Immature natural killer cell (primary cell): ENCODE results near the gene PCGF5. TPM values are rescaled to one million over a fixed set of nuclear protein-coding genes. Genes with fewer than 3 reads are reported as not detected.
"Not testable (repeated sequence)": the region's sequence is repeated elsewhere in the genome, so short reads cannot be mapped to it uniquely, and the experiment has no call there.

Source experiments
- DNase-seq, 3 donors: peaks; one replicate each; pipeline ENCODE4 v3.0.0; 2022; ENCODE audit warnings: mixed read lengths in 1 of 3
- H3K27ac Mint-ChIP-seq, 6 donors: one replicate each; pipeline ENCODE4 v1.8.0; 2020; ENCODE audit warnings: mixed read lengths in 6 of 6, mild to moderate bottlenecking in 5 of 6, inconsistent platforms in 4 of 6, moderate library complexity in 3 of 6
- H3K27me3 Mint-ChIP-seq, 3 donors: one replicate each; pipeline ENCODE4 v1.8.0; 2020 to 2021; ENCODE audit warnings: low read depth in 3 of 3, mild to moderate bottlenecking in 3 of 3, mixed read lengths in 3 of 3, moderate library complexity in 3 of 3, inconsistent platforms in 1 of 3
- H3K36me3 Mint-ChIP-seq, 3 donors: one replicate each; pipeline ENCODE4 v1.8.0; 2020; ENCODE audit warnings: mixed read lengths in 3 of 3, inconsistent platforms in 2 of 3, mild to moderate bottlenecking in 2 of 3
- H3K4me1 Mint-ChIP-seq, 2 donors: one replicate each; pipeline ENCODE4 v1.8.0; 2020; ENCODE audit warnings: inconsistent platforms in 2 of 2, mild to moderate bottlenecking in 2 of 2, mixed read lengths in 2 of 2, moderate library complexity in 1 of 2
- H3K4me3 Mint-ChIP-seq, 5 donors: one replicate each; pipeline ENCODE4 v1.8.0; 2020; ENCODE audit warnings: mild to moderate bottlenecking in 5 of 5, mixed read lengths in 5 of 5, inconsistent platforms in 3 of 5, moderate library complexity in 3 of 5
- H3K9me3 Mint-ChIP-seq, 6 donors: one replicate each; pipeline ENCODE4 v1.8.0; 2020; ENCODE audit warnings: mild to moderate bottlenecking in 6 of 6, mixed read lengths in 6 of 6, inconsistent platforms in 4 of 6, moderate library complexity in 3 of 6
- polyA plus RNA-seq, 3 donors: library from polyadenylated mRNA; unstranded; fragments of 300-500 nt; fragmentation: Illumina TruSeq; gene quantifications; one replicate each; pipeline ENCODE4 v1.2.3, GENCODE V29; 2021

The PCGF5 gene
- polyA plus RNA-seq, 3 donors from 2014 or later: 46.2 to 54.8 (median 53.5) TPM

- not testable (repeated sequence) for H3K27me3 Mint-ChIP-seq, DNase-seq, H3K27ac Mint-ChIP-seq, H3K9me3 Mint-ChIP-seq, H3K4me3 Mint-ChIP-seq, H3K4me1 Mint-ChIP-seq, H3K36me3 Mint-ChIP-seq
Observed at GRCh38 chr10:91302946-91303345, 82.5 kb downstream of the PCGF5 start.

DNA sequence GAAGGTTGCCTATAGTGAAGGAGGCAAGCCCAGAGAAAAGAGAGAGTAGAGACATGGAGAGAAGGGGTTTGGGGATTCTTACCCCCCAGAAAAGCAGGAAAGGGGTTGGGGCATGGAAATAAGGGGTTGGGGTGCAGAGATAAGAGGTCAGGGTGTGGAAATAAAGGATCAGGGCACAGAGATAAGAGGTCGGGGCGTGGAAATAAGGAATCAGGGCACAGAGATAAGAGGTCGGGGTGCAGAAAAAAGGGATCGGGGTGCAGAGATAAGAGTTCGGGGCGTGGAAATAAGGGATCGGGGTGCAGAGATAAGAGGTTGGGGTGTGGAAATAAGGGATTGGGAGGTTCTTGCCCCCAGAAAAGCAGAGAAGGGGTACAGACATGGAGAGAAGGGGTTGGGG lies 85.5 kb downstream of the PCGF5 start:
- DNase-seq, H3K27me3 Mint-ChIP-seq, H3K27ac Mint-ChIP-seq, H3K9me3 Mint-ChIP-seq, H3K36me3 Mint-ChIP-seq, H3K4me3 Mint-ChIP-seq, H3K4me1 Mint-ChIP-seq: not testable (repeated sequence)

GRCh38 chr10:91307489-91307888 lies 87.0 kb downstream of the PCGF5 start:
- Mint-ChIP-seq H3K4me3 (no peak overlapping the region), H3K4me1 (no peaks in the 10 kb centered on the region), H3K27ac (no peak overlapping the region), H3K27me3 (peaks cover 1 to 11% (median 2%) of the 10 kb centered on the region in 3 donors), H3K36me3 (no peaks in the 10 kb centered on the region), H3K9me3 (no peaks in the 10 kb centered on the region)
- no peak for DNase-seq

- H3K27me3 Mint-ChIP-seq: peaks cover 2 to 19% (median 3%) of the 10 kb centered on the region in 3 donors
- DNase-seq: no peak
- no peaks in the 10 kb centered on the region for H3K36me3 Mint-ChIP-seq
- H3K4me1 Mint-ChIP-seq: no peaks in the 10 kb centered on the region
- H3K27ac Mint-ChIP-seq: no peak overlapping the region
- no peaks in the 10 kb centered on the region for H3K9me3 Mint-ChIP-seq
- no peak overlapping the region for H3K4me3 Mint-ChIP-seq
Observed at GRCh38 chr10:91309711-91310110, 89.2 kb downstream of the PCGF5 start.

GRCh38 chr10:91311601-91312381 lies 91.3 kb downstream of the PCGF5 start:
- H3K27me3 Mint-ChIP-seq: peaks cover 2 to 19% (median 3%) of the 10 kb centered on the region in 3 donors
- H3K4me1 Mint-ChIP-seq: no peaks in the 10 kb centered on the region
- H3K27ac Mint-ChIP-seq: no peak overlapping the region
- no peaks in the 10 kb centered on the region for H3K36me3 Mint-ChIP-seq
- no peaks in the 10 kb centered on the region for H3K9me3 Mint-ChIP-seq
- no peak overlapping the region for H3K4me3 Mint-ChIP-seq
- no peak for DNase-seq

GRCh38 chr10:91312382-91312733 lies 91.9 kb downstream of the PCGF5 start:
- peaks cover 2 to 19% (median 3%) of the 10 kb centered on the region in 3 donors for H3K27me3 Mint-ChIP-seq
- H3K4me3 Mint-ChIP-seq: no peak overlapping the region
- DNase-seq: no peak
- no peaks in the 10 kb centered on the region for H3K36me3 Mint-ChIP-seq
- H3K9me3 Mint-ChIP-seq: no peaks in the 10 kb centered on the region
- no peaks in the 10 kb centered on the region for H3K4me1 Mint-ChIP-seq
- H3K27ac Mint-ChIP-seq: no peak overlapping the region

DNA sequence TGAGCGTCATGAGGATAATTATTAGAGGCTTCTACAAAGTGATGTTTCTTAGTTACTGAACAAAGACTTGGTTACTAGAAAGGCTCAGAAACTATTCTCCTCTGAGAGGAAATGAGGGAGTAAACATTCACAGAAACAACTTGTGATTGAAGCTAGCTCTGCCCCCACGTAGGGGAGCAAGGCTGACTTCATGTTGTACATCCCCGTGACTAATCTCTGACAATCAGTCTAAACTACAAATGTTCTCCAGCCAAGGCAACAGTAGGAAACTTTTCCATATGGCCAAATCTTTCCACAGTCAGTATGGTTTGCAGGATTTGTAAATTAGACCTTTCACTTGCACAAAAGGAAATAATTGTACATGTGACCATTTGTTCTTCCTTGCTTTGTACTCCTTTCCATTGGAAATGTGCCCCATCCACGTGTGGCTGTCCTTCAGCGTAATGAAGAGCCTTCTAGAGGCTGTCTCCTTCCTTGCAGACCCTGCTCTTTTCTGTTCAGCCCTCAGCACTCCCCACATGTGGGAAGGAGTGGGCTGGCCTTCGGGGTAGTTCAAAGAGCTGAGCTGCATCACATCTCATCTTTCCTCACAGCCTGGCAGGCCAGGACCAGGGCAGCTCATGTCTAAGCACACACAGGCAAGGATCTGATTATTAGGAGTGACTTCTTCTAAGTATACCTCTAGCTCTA lies 93.5 kb downstream of the PCGF5 start:
- DNase-seq: no peak
- no peak overlapping the region for H3K27ac Mint-ChIP-seq
- H3K4me3 Mint-ChIP-seq: no peak overlapping the region
- no peaks in the 10 kb centered on the region for H3K36me3 Mint-ChIP-seq
- H3K27me3 Mint-ChIP-seq: peaks cover 0 to 16% (median 3%) of the 10 kb centered on the region in 3 donors
- H3K4me1 Mint-ChIP-seq: no peaks in the 10 kb centered on the region
- H3K9me3 Mint-ChIP-seq: no peaks in the 10 kb centered on the region

DNA sequence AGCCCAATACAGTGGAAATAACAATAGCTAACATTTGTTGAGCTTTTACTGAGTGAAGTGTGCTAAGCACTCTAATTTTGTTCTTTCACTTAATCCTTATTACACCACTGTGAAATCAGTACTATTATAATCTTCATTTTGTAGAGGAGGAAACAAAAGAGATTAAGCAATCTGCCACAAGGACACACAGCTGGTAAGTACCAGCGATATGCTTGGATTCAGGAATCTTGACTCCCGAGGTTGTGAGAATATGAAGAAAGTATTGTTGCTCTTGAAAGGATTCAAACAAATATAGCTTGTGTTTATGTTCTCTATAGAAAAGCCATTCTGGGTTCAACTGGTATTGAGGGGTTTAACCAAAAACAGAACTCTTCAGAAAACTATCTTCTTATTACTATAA lies 96.0 kb downstream of the PCGF5 start:
- Mint-ChIP-seq H3K4me1 (no peaks in the 10 kb centered on the region), H3K4me3 (no peak overlapping the region), H3K27me3 (peaks cover 0 to 12% (median 2%) of the 10 kb centered on the region in 3 donors), H3K27ac (no peak overlapping the region), H3K36me3 (no peaks in the 10 kb centered on the region), H3K9me3 (no peaks in the 10 kb centered on the region)
- no peak for DNase-seq

DNA sequence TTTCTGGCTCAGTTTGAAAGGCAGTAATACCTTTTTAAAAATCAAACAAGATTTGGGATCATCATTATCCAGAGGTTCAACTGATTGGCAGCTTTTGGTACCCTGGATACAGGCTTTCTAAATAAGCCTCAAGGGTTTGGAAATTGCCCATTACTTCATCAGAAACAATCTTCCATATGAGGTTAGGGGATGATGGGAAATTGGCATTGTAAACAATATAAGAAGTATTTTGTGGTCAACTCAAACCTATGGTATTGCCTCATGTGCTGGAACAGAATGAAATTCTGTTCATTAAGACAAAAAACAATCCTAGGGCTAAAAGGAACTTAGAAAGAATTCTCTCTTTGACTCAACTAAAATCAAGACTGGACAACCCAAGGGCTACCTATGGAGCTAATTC lies 97.1 kb downstream of the PCGF5 start:
- H3K27me3 Mint-ChIP-seq: peaks cover 0 to 8% (median 2%) of the 10 kb centered on the region in 3 donors
- DNase-seq: no peak
- no peaks in the 10 kb centered on the region for H3K9me3 Mint-ChIP-seq
- no peaks in the 10 kb centered on the region for H3K36me3 Mint-ChIP-seq
- H3K4me3 Mint-ChIP-seq: no peak overlapping the region
- no peak overlapping the region for H3K27ac Mint-ChIP-seq
- H3K4me1 Mint-ChIP-seq: no peaks in the 10 kb centered on the region

GRCh38 chr10:91319336-91319735 lies 98.9 kb downstream of the PCGF5 start:
- no peaks in the 10 kb centered on the region for H3K9me3 Mint-ChIP-seq
- no peak overlapping the region for H3K4me3 Mint-ChIP-seq
- H3K27me3 Mint-ChIP-seq: peaks cover under 1 to 2% (median 1%) of the 10 kb centered on the region in 3 donors
- no peak overlapping the region for H3K27ac Mint-ChIP-seq
- H3K4me1 Mint-ChIP-seq: no peaks in the 10 kb centered on the region
- DNase-seq: no peak
- no peaks in the 10 kb centered on the region for H3K36me3 Mint-ChIP-seq

- H3K4me1 Mint-ChIP-seq, H3K9me3 Mint-ChIP-seq, H3K27me3 Mint-ChIP-seq, DNase-seq, H3K4me3 Mint-ChIP-seq, H3K36me3 Mint-ChIP-seq, H3K27ac Mint-ChIP-seq: not testable (repeated sequence)
Observed at GRCh38 chr10:91323293-91323905, 102.9 kb downstream of the PCGF5 start.

DNA sequence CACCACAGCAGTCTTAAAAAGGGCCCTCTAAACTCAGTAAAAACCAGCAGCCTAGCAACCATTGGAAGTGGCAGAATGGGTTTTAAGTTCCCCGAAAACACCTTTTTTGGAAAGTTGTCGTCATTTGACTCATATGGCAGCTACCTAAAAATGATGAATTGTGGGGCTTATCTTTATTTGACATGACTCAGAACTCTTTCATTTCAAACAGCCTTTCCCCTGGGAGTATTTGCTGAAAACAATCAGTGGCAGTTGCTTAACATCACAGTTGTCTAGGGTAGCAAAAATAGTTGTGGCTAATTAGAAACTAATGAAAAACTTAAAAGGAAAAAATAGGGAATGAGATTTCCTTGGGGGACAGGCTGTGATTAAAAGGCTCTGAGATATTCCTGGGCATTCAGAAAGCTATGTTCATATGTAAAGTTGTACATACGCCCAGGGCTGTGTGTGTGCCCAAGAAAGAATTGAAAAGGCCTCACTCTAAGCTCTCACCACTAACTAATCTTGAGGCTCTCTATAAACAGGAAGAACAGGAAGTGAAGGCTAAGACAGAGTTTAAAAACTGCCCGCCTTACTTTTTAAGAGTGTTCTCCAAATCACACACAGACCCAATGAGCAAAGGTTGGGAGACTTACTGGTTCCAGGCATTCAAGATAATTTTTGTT lies 108.0 kb downstream of the PCGF5 start:
- no peak overlapping the region for H3K27ac Mint-ChIP-seq
- no peak for DNase-seq
- H3K4me3 Mint-ChIP-seq: no peak overlapping the region
- no peaks in the 10 kb centered on the region for H3K36me3 Mint-ChIP-seq
- H3K27me3 Mint-ChIP-seq: peaks cover 8 to 11% (median 9%) of the 10 kb centered on the region in 3 donors
- peaks cover 0 to 3% (median 0%) of the 10 kb centered on the region in 6 donors for H3K9me3 Mint-ChIP-seq
- no peaks in the 10 kb centered on the region for H3K4me1 Mint-ChIP-seq
